NCI-H82 treated with DMSO at 0.1 percent for 48 hours (cell line): ENCODE measurements around the gene HYAL4.
"Not testable (repeated sequence)": the region's sequence is repeated elsewhere in the genome, so short reads cannot be mapped to it uniquely, and the experiment has no call there.

ENCODE experiments used
- DNase-seq: peaks from one replicate; lab custom pipeline; 2025; ENCODE audit not compliant: unreplicated experiment; lab: John Stamatoyannopoulos, UW

The HYAL4 gene

GRCh38 chr7:123894753-123895152 lies 49.8 kb downstream of the HYAL4 start:
- not testable (repeated sequence) for DNase-seq

- no peak for DNase-seq
These were observed 56.1 kb downstream of the HYAL4 start for GRCh38 chr7:123901101-123901500.

- DNase-seq: no peak
These were observed 60.7 kb downstream of the HYAL4 start for GRCh38 chr7:123905714-123906113.

- peak; percentile 46 for DNase-seq
These were observed 71.3 kb downstream of the HYAL4 start for GRCh38 chr7:123916240-123916724.

- no peak for DNase-seq
These were observed 72.9 kb downstream of the HYAL4 start for GRCh38 chr7:123917878-123918277.

- no peak for DNase-seq
These were observed 73.3 kb downstream of the HYAL4 start for GRCh38 chr7:123918309-123918708.

- no peak for DNase-seq
These were observed 78.6 kb downstream of the HYAL4 start for GRCh38 chr7:123923599-123923998.

GRCh38 chr7:123924941-123925340 lies 80.0 kb downstream of the HYAL4 start, which contains the start of gene SPAM1:
SPAM1 (plus strand) TSS chr7:123925241; CDS start chr7:123953571, 28,330 bp downstream.
- DNase-seq: no peak
